Neutrophil (primary cell): ENCODE data around the gene PEX16.

Experiments
- H3K27ac ChIP-seq: fragments of 200-600 bp; sonication (generic); 2 replicates; pipeline ENCODE4 v1.5.1; 2016; ENCODE audit warnings: mild to moderate bottlenecking, moderate library complexity
- H3K27me3 ChIP-seq: fragments of 200-600 bp; sonication (generic); 2 replicates; pipeline ENCODE4 v1.6.0; 2016; ENCODE audit warnings: mild to moderate bottlenecking
- H3K36me3 ChIP-seq: fragments of 200-600 bp; sonication (generic); 2 replicates; pipeline ENCODE4 v1.5.1; 2017
- H3K4me1 ChIP-seq, 2 experiments: fragments of 200-600 bp in 1 of 2; sonication (generic) in 1 of 2; 1 replicate in 1 of 2; 2 replicates in 1 of 2; pipeline versions ENCODE4 v1.5.1 to v1.6.1; 2013 to 2016; ENCODE audit warnings: low read depth in 1 of 2, low read length in 1 of 2, mild to moderate bottlenecking in 1 of 2, moderate library complexity in 1 of 2; ENCODE audit not compliant: control insufficient read depth in 1 of 2, insufficient read depth in 1 of 2
- H3K4me3 ChIP-seq, 2 experiments: fragments of 200-600 bp in 1 of 2; sonication (generic) in 1 of 2; 1 replicate in 1 of 2; 2 replicates in 1 of 2; pipeline ENCODE4 v1.5.1; 2013 to 2016; ENCODE audit warnings: low read depth in 1 of 2, low read length in 1 of 2, mild to moderate bottlenecking in 1 of 2, moderate library complexity in 1 of 2
- H3K9me3 ChIP-seq: fragments of 200-600 bp; sonication (generic); 2 replicates; pipeline ENCODE4 v1.5.1; 2016
- TF ChIP-seq, protein P1 (sequence below): fragments of 200-600 bp; sonication (generic); IDR thresholded peaks from 2 replicates; pipeline ENCODE4 v1.5.1; 2016; ENCODE audit warnings: antibody characterized with exemption

The PEX16 gene

DNA sequence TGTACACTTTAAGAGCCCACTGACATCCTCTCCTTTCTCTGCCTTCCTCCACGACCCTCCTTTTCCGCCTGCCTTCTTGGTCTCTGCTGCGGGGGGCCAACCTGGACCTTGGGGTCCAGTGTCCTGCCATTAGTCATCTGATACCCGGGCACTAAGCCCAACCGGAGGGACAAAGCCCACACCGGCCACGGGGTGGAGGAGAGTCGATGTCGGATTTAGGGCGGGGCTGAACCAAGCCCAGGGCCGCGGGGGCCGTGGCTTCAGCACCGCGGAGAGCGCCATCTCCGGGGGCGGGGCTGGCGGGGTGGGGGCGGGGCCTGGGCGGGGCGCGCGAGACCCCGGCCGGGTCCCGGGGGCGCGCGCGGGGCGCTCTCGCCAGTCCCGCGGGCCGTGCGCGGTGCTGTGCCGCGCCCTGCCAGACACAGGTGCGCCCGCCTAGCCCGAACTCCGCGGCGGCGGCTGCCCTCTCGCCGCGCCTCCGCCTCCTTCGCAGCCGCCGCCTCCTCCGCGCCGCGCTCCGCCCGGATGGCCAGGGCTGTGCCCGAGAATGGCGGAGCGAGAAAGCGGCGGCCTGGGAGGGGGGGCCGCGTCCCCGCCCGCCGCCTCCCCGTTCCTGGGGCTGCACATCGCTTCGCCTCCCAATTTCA lies 32.3 kb downstream of the PEX16 start, which contains the start of gene MAPK8IP1:
Gene MAPK8IP1, plus strand, starts transcription at position 378 of the 647 bp plus-strand sequence. Its CDS starts 170 bp downstream, at position 548.
- Histone ChIP-seq H3K9me3 (no peaks in the 10 kb centered on the region), H3K27ac (no peak within 1 kb of the TSS), H3K4me3 (peak within 1 kb of the TSS; percentile 38 to 45), H3K36me3 (peaks cover 22% of the 10 kb centered on the region), H3K4me1 (peaks cover 3 to 8% of the 10 kb centered on the region in 2 experiments), H3K27me3 (peaks cover 59% of the 10 kb centered on the region)
- TF ChIP-seq, protein P1, sequence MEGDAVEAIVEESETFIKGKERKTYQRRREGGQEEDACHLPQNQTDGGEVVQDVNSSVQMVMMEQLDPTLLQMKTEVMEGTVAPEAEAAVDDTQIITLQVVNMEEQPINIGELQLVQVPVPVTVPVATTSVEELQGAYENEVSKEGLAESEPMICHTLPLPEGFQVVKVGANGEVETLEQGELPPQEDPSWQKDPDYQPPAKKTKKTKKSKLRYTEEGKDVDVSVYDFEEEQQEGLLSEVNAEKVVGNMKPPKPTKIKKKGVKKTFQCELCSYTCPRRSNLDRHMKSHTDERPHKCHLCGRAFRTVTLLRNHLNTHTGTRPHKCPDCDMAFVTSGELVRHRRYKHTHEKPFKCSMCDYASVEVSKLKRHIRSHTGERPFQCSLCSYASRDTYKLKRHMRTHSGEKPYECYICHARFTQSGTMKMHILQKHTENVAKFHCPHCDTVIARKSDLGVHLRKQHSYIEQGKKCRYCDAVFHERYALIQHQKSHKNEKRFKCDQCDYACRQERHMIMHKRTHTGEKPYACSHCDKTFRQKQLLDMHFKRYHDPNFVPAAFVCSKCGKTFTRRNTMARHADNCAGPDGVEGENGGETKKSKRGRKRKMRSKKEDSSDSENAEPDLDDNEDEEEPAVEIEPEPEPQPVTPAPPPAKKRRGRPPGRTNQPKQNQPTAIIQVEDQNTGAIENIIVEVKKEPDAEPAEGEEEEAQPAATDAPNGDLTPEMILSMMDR: no peak

- Histone ChIP-seq H3K27ac (no peak overlapping the region), H3K36me3 (peaks cover 29% of the 10 kb centered on the region), H3K4me1 (peaks cover 3 to 8% of the 10 kb centered on the region in 2 experiments), H3K4me3 (no peak overlapping the region), H3K27me3 (peaks cover 54% of the 10 kb centered on the region), H3K9me3 (no peaks in the 10 kb centered on the region)
- TF ChIP-seq, protein P1: no peak
Measured at GRCh38 chr11:45884596-45885185, 33.0 kb downstream of the PEX16 start.

GRCh38 chr11:45881708-45882368 lies 35.8 kb downstream of the PEX16 start:
- peaks cover 29% of the 10 kb centered on the region for H3K27me3 ChIP-seq
- no peak overlapping the region for H3K27ac ChIP-seq
- peaks cover 45% of the 10 kb centered on the region for H3K36me3 ChIP-seq
- TF ChIP-seq, protein P1: no peak
- H3K9me3 ChIP-seq: no peaks in the 10 kb centered on the region
- H3K4me1 ChIP-seq: peaks cover 3 to 8% of the 10 kb centered on the region in 2 experiments
- H3K4me3 ChIP-seq: no peak overlapping the region

GRCh38 chr11:45880772-45881570 lies 36.7 kb downstream of the PEX16 start:
- Histone ChIP-seq H3K4me1 (peaks cover 2 to 7% of the 10 kb centered on the region in 2 experiments), H3K27ac (no peak overlapping the region), H3K27me3 (peaks cover 21% of the 10 kb centered on the region), H3K9me3 (no peaks in the 10 kb centered on the region), H3K36me3 (peaks cover 53% of the 10 kb centered on the region), H3K4me3 (no peak overlapping the region)
- TF ChIP-seq, protein P1: no peak
